ENCODE measurements around the gene SRRT.

The SRRT gene

DNA sequence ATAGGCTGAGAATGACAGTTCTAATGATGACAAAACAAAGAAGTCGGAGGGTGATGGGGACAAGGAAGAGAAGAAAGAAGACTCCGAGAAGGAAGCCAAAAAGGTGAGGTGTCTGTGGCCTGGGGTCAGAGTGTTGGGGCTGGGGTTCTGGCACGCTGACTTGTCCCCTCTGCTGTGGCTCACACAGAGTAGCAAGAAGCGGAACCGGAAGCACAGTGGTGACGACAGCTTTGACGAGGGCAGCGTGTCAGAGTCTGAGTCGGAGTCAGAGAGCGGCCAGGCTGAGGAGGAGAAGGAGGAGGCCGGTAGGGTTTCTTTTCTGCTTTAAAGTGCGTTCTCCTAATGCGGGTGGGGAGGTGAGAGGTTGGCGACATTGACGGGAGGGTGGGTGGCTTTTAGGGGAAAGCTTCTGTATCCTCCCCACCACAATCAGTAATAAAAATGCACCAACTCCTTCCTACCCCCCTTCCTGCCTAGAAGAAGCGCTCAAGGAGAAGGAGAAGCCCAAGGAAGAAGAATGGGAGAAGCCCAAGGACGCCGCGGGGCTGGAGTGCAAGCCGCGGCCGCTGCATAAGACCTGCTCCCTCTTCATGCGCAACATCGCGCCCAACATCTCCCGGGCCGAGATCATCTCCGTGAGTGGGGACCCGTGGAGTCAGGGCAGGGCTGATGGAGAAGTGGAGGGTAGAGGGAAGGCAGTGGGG lies 10.0 kb downstream of the SRRT start:
- peak overlapping the region; percentile 27 for H3K27ac ChIP-seq (replicated peaks)
- DNase-seq (ENCODE audit: low read depth in 1 of 2, low spot score in 1 of 2): peak; percentile 79 to 86
- TF ChIP-seq, protein P1, sequence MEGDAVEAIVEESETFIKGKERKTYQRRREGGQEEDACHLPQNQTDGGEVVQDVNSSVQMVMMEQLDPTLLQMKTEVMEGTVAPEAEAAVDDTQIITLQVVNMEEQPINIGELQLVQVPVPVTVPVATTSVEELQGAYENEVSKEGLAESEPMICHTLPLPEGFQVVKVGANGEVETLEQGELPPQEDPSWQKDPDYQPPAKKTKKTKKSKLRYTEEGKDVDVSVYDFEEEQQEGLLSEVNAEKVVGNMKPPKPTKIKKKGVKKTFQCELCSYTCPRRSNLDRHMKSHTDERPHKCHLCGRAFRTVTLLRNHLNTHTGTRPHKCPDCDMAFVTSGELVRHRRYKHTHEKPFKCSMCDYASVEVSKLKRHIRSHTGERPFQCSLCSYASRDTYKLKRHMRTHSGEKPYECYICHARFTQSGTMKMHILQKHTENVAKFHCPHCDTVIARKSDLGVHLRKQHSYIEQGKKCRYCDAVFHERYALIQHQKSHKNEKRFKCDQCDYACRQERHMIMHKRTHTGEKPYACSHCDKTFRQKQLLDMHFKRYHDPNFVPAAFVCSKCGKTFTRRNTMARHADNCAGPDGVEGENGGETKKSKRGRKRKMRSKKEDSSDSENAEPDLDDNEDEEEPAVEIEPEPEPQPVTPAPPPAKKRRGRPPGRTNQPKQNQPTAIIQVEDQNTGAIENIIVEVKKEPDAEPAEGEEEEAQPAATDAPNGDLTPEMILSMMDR (IDR thresholded peaks at IDR 0.05; ENCODE audit: insufficient read depth, low read length): no peak
- TF ChIP-seq SPI1 (IDR thresholded peaks at IDR 0.05; ENCODE audit: borderline replicate concordance, low read depth): peak; percentile 64; the same call in 1 of the 2 replicates
- TF ChIP-seq, protein P2, sequence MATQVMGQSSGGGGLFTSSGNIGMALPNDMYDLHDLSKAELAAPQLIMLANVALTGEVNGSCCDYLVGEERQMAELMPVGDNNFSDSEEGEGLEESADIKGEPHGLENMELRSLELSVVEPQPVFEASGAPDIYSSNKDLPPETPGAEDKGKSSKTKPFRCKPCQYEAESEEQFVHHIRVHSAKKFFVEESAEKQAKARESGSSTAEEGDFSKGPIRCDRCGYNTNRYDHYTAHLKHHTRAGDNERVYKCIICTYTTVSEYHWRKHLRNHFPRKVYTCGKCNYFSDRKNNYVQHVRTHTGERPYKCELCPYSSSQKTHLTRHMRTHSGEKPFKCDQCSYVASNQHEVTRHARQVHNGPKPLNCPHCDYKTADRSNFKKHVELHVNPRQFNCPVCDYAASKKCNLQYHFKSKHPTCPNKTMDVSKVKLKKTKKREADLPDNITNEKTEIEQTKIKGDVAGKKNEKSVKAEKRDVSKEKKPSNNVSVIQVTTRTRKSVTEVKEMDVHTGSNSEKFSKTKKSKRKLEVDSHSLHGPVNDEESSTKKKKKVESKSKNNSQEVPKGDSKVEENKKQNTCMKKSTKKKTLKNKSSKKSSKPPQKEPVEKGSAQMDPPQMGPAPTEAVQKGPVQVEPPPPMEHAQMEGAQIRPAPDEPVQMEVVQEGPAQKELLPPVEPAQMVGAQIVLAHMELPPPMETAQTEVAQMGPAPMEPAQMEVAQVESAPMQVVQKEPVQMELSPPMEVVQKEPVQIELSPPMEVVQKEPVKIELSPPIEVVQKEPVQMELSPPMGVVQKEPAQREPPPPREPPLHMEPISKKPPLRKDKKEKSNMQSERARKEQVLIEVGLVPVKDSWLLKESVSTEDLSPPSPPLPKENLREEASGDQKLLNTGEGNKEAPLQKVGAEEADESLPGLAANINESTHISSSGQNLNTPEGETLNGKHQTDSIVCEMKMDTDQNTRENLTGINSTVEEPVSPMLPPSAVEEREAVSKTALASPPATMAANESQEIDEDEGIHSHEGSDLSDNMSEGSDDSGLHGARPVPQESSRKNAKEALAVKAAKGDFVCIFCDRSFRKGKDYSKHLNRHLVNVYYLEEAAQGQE (IDR thresholded peaks at IDR 0.05; ENCODE audit: insufficient replicate concordance, low read depth): no peak
- peak; percentile 76 for TF ChIP-seq GABPA (IDR thresholded peaks at IDR 0.05; ENCODE audit: low read depth)
- peak; percentile 56; the same call in 1 of the 2 replicates for TF ChIP-seq POLR2AphosphoS5 (IDR thresholded peaks at IDR 0.05; ENCODE audit: low read depth)

DNA sequence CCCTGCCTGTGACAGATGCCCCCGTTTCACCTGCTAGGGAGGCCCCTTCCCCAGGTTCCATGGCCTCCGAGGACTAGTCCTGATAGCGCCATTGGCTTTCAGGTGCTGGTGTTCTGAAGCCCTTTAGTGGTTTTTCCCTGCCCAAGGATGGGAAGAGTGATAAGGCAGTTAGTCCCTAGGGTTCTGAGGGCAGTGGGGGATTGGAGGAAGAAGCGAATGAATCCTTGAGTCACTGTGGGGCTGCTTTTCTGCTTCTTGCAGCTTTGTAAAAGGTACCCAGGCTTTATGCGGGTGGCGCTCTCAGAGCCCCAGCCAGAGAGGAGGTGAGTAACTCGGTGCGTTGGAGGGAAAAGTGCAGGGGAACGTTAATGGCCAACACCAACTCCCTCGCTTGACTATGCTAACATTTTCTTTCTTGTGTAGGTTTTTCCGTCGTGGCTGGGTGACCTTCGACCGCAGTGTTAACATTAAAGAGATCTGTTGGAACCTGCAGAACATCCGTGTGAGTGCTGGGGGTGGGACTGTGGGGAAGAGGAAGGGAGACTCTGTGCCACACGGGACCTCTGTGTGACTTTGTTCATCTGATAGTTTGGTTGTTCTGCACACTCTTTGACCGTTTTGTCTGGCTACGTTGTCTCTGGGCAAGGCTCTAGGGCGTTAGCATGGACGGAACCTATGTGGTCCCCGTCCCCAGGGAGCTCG lies 10.7 kb downstream of the SRRT start:
- H3K27me3 ChIP-seq (ENCODE audit: insufficient read depth, poor library complexity, severe bottlenecking): peaks cover 2% of the 10 kb centered on the region
- H3K27ac ChIP-seq (replicated peaks): peak overlapping the region; percentile 27
- TF ChIP-seq GABPA (IDR thresholded peaks at IDR 0.05; ENCODE audit: low read depth) (no peak), POLR2AphosphoS5 (IDR thresholded peaks at IDR 0.05; ENCODE audit: low read depth) (no peak), SPI1 (IDR thresholded peaks at IDR 0.05; ENCODE audit: borderline replicate concordance, low read depth) (no peak)
- TF ChIP-seq, protein P1 (IDR thresholded peaks at IDR 0.05; ENCODE audit: insufficient read depth, low read length): no peak
- TF ChIP-seq, protein P2 (IDR thresholded peaks at IDR 0.05; ENCODE audit: insufficient replicate concordance, low read depth): no peak
- no peak for DNase-seq (ENCODE audit: low read depth in 1 of 2, low spot score in 1 of 2)
- peak overlapping the region; percentile 2; the same call in 1 of the 2 replicates for H3K4me3 ChIP-seq (replicated peaks; ENCODE audit: insufficient read depth, low read length)

More for the DNA sequence above, 10.0 kb downstream of the SRRT start:
- no peaks in the 10 kb centered on the region for H3K27me3 ChIP-seq (ENCODE audit: insufficient read depth, poor library complexity, severe bottlenecking)
- peak overlapping the region; percentile 2; the same call in 1 of the 2 replicates for H3K4me3 ChIP-seq (replicated peaks; ENCODE audit: insufficient read depth, low read length)

DNA sequence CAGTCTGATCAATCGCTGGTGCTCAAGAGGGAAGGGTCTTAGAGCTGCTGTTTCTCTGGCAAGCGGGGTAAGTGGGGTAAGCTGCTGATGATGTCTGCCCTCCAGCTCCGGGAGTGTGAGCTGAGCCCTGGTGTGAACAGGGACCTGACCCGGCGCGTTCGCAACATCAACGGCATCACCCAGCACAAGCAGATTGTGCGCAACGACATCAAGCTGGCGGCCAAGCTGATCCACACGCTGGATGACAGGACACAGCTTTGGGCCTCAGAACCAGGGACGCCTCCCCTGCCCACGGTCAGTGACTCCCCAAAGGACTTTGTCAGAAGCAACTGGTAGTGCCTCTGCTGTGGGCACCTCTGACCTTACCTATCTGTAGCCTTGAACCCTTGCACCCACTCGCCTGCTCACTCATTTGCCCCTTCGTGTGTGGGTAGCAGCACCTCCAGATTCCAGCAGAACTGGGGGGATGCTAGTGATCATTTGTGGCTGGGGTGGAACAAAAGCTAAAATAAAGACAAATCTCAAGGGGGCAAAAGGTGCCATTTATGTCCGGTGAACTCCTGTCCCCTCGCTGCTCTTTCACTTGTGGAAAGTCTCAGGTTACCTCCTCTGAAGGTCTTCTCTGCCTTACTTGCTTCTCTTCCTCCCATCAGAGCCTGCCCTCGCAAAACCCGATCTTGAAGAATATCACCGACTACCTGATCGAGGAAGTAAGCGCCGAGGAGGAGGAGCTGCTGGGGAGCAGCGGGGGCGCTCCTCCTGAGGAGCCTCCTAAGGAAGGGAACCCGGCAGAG lies 11.4 kb downstream of the SRRT start:
- H3K4me3 ChIP-seq (replicated peaks; ENCODE audit: insufficient read depth, low read length): no peak overlapping the region
- no peak for DNase-seq (ENCODE audit: low read depth in 1 of 2, low spot score in 1 of 2)
- peaks cover 10% of the 10 kb centered on the region for H3K27me3 ChIP-seq (ENCODE audit: insufficient read depth, poor library complexity, severe bottlenecking)
- TF ChIP-seq GABPA (IDR thresholded peaks at IDR 0.05; ENCODE audit: low read depth): no peak
- TF ChIP-seq, protein P2 (IDR thresholded peaks at IDR 0.05; ENCODE audit: insufficient replicate concordance, low read depth): no peak
- no peak for TF ChIP-seq SPI1 (IDR thresholded peaks at IDR 0.05; ENCODE audit: borderline replicate concordance, low read depth)
- TF ChIP-seq POLR2AphosphoS5 (IDR thresholded peaks at IDR 0.05; ENCODE audit: low read depth): no peak
- TF ChIP-seq, protein P1 (IDR thresholded peaks at IDR 0.05; ENCODE audit: insufficient read depth, low read length): no peak
- H3K27ac ChIP-seq (replicated peaks): peak overlapping the region; percentile 86
